H1 (cell line): ENCODE measurements around the gene GRM4. TPM values are rescaled to one million over a fixed set of nuclear protein-coding genes. Genes with fewer than 3 reads are reported as not detected.
A peak's percentile ranks its signal among the peaks of the same experiment; 100 is the strongest.

ENCODE experiments used
- BCL11A ChIP-seq, 2 experiments: IDR thresholded peaks; one replicate each; pipeline ENCODE4 v1.6.1; 2011; ENCODE audit warnings: low read depth in 2 of 2, low read length in 2 of 2, mild to moderate bottlenecking in 2 of 2
- BRCA1 ChIP-seq: IDR thresholded peaks from 2 replicates; pipeline ENCODE4 v1.6.1; 2012; ENCODE audit warnings: low read depth, low read length, improper control_type of control experiment
- KDM5A ChIP-seq: fragments of 200-600 bp; IDR thresholded peaks from 2 replicates; pipeline ENCODE4 v1.7.1; 2012; ENCODE audit warnings: mild to moderate bottlenecking, low read length, inconsistent platforms, mixed read lengths
- SAP30 ChIP-seq: fragments of 300-600 bp; sonication (generic); IDR thresholded peaks from 2 replicates; pipeline ENCODE4 v1.7.1; 2012; ENCODE audit warnings: low read length, moderate library complexity, mild to moderate bottlenecking, inconsistent platforms; ENCODE audit not compliant: insufficient read depth, insufficient replicate concordance
- SP1 ChIP-seq: IDR thresholded peaks from 2 replicates; pipeline ENCODE4 v1.6.1; 2011; ENCODE audit warnings: low read depth, low read length
- SUZ12 ChIP-seq: fragments of 200-600 bp; sonication (generic); IDR thresholded peaks from 2 replicates; pipeline ENCODE4 v1.6.1; 2012; ENCODE audit warnings: mild to moderate bottlenecking, inconsistent platforms, low read length, moderate library complexity, mixed read lengths
- polyA plus RNA-seq, 7 experiments: library from polyadenylated mRNA; depleted of rRNA in 3 of 7; stranded (reverse) in 5 of 7; unstranded in 2 of 7; fragments of >200 nt in 5 of 7; fragments of 200-250 nt in 2 of 7; gene quantifications; 1 replicate in 5 of 7; 2 replicates in 1 of 7; 4 replicates in 1 of 7; pipeline versions ENCODE4 v1.2.1 to v1.2.3, GENCODE V29; 2011 to 2013; ENCODE audit warnings: missing spikeins in 2 of 7, mixed read lengths in 2 of 7
- total RNA-seq: library from RNA; stranded (reverse); fragmentation: NEBNext Ultra II Directional; extraction: Animal tissue kit (Norgen Biotek cat#: 25700); gene quantifications from 2 replicates; pipeline ENCODE4 v1.2.1, GENCODE V29; 2021
- TF ChIP-seq, protein P1 (sequence below): fragments of 300-600 bp; sonication (generic); IDR thresholded peaks from 2 replicates; pipeline ENCODE4 v1.7.1; 2012; ENCODE audit warnings: low read length, moderate library complexity, mild to moderate bottlenecking, inconsistent platforms; ENCODE audit not compliant: insufficient replicate concordance
- TF ChIP-seq, protein P2 (sequence below), 3 experiments: IDR thresholded peaks; 1 replicate in 2 of 3; 2 replicates in 1 of 3; pipeline versions ENCODE4 v1.5.1 to v1.6.1; 2011; ENCODE audit warnings: low read length in 3 of 3, mild to moderate bottlenecking in 3 of 3, inconsistent platforms in 2 of 3, low read depth in 1 of 3, moderate library complexity in 1 of 3; ENCODE audit not compliant: insufficient read depth in 1 of 3; ENCODE audit errors: control extremely low read depth in 1 of 3

The GRM4 gene
- total and polyA plus RNA-seq, 2 of the 8 experiments (the other 6 are each of a cell fraction or from before 2014, with no cell fraction given) = 19.6 to 21.5 TPM

GRCh38 chr6:34190504-34191122 lies 44.7 kb upstream of the GRM4 start (continued):
- TF ChIP-seq, protein P1, sequence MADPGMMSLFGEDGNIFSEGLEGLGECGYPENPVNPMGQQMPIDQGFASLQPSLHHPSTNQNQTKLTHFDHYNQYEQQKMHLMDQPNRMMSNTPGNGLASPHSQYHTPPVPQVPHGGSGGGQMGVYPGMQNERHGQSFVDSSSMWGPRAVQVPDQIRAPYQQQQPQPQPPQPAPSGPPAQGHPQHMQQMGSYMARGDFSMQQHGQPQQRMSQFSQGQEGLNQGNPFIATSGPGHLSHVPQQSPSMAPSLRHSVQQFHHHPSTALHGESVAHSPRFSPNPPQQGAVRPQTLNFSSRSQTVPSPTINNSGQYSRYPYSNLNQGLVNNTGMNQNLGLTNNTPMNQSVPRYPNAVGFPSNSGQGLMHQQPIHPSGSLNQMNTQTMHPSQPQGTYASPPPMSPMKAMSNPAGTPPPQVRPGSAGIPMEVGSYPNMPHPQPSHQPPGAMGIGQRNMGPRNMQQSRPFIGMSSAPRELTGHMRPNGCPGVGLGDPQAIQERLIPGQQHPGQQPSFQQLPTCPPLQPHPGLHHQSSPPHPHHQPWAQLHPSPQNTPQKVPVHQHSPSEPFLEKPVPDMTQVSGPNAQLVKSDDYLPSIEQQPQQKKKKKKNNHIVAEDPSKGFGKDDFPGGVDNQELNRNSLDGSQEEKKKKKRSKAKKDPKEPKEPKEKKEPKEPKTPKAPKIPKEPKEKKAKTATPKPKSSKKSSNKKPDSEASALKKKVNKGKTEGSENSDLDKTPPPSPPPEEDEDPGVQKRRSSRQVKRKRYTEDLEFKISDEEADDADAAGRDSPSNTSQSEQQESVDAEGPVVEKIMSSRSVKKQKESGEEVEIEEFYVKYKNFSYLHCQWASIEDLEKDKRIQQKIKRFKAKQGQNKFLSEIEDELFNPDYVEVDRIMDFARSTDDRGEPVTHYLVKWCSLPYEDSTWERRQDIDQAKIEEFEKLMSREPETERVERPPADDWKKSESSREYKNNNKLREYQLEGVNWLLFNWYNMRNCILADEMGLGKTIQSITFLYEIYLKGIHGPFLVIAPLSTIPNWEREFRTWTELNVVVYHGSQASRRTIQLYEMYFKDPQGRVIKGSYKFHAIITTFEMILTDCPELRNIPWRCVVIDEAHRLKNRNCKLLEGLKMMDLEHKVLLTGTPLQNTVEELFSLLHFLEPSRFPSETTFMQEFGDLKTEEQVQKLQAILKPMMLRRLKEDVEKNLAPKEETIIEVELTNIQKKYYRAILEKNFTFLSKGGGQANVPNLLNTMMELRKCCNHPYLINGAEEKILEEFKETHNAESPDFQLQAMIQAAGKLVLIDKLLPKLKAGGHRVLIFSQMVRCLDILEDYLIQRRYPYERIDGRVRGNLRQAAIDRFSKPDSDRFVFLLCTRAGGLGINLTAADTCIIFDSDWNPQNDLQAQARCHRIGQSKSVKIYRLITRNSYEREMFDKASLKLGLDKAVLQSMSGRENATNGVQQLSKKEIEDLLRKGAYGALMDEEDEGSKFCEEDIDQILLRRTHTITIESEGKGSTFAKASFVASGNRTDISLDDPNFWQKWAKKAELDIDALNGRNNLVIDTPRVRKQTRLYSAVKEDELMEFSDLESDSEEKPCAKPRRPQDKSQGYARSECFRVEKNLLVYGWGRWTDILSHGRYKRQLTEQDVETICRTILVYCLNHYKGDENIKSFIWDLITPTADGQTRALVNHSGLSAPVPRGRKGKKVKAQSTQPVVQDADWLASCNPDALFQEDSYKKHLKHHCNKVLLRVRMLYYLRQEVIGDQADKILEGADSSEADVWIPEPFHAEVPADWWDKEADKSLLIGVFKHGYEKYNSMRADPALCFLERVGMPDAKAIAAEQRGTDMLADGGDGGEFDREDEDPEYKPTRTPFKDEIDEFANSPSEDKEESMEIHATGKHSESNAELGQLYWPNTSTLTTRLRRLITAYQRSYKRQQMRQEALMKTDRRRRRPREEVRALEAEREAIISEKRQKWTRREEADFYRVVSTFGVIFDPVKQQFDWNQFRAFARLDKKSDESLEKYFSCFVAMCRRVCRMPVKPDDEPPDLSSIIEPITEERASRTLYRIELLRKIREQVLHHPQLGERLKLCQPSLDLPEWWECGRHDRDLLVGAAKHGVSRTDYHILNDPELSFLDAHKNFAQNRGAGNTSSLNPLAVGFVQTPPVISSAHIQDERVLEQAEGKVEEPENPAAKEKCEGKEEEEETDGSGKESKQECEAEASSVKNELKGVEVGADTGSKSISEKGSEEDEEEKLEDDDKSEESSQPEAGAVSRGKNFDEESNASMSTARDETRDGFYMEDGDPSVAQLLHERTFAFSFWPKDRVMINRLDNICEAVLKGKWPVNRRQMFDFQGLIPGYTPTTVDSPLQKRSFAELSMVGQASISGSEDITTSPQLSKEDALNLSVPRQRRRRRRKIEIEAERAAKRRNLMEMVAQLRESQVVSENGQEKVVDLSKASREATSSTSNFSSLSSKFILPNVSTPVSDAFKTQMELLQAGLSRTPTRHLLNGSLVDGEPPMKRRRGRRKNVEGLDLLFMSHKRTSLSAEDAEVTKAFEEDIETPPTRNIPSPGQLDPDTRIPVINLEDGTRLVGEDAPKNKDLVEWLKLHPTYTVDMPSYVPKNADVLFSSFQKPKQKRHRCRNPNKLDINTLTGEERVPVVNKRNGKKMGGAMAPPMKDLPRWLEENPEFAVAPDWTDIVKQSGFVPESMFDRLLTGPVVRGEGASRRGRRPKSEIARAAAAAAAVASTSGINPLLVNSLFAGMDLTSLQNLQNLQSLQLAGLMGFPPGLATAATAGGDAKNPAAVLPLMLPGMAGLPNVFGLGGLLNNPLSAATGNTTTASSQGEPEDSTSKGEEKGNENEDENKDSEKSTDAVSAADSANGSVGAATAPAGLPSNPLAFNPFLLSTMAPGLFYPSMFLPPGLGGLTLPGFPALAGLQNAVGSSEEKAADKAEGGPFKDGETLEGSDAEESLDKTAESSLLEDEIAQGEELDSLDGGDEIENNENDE = no peak
- TF ChIP-seq SAP30 = no peak
- TF ChIP-seq, protein P2, sequence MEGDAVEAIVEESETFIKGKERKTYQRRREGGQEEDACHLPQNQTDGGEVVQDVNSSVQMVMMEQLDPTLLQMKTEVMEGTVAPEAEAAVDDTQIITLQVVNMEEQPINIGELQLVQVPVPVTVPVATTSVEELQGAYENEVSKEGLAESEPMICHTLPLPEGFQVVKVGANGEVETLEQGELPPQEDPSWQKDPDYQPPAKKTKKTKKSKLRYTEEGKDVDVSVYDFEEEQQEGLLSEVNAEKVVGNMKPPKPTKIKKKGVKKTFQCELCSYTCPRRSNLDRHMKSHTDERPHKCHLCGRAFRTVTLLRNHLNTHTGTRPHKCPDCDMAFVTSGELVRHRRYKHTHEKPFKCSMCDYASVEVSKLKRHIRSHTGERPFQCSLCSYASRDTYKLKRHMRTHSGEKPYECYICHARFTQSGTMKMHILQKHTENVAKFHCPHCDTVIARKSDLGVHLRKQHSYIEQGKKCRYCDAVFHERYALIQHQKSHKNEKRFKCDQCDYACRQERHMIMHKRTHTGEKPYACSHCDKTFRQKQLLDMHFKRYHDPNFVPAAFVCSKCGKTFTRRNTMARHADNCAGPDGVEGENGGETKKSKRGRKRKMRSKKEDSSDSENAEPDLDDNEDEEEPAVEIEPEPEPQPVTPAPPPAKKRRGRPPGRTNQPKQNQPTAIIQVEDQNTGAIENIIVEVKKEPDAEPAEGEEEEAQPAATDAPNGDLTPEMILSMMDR (IDR thresholded peaks at IDR 0.05; ENCODE audit: control extremely low read depth in 1 of 3, insufficient read depth in 1 of 3, low read depth in 1 of 3, low read length in 3 of 3) = peak; percentile 27 to 38 (median 32)
- no peak for TF ChIP-seq BCL11A (IDR thresholded peaks at IDR 0.05; ENCODE audit: low read depth in 2 of 2, low read length in 2 of 2)
- TF ChIP-seq KDM5A = no peak
- TF ChIP-seq BRCA1 = no peak
- TF ChIP-seq SP1 = no peak
- no peak for TF ChIP-seq SUZ12
